Tracheal epithelial cell (primary cell): ENCODE measurements around the gene ANKHD1. TPM values are rescaled to one million over a fixed set of nuclear protein-coding genes. Genes with fewer than 3 reads are reported as not detected.

ENCODE experiments used
- total RNA-seq: library from RNA; depleted of rRNA; stranded (reverse); fragments of >200 nt; gene quantifications from 2 replicates; pipeline ENCODE4 v1.2.1, GENCODE V29; 2014

The ANKHD1 gene, protein sequence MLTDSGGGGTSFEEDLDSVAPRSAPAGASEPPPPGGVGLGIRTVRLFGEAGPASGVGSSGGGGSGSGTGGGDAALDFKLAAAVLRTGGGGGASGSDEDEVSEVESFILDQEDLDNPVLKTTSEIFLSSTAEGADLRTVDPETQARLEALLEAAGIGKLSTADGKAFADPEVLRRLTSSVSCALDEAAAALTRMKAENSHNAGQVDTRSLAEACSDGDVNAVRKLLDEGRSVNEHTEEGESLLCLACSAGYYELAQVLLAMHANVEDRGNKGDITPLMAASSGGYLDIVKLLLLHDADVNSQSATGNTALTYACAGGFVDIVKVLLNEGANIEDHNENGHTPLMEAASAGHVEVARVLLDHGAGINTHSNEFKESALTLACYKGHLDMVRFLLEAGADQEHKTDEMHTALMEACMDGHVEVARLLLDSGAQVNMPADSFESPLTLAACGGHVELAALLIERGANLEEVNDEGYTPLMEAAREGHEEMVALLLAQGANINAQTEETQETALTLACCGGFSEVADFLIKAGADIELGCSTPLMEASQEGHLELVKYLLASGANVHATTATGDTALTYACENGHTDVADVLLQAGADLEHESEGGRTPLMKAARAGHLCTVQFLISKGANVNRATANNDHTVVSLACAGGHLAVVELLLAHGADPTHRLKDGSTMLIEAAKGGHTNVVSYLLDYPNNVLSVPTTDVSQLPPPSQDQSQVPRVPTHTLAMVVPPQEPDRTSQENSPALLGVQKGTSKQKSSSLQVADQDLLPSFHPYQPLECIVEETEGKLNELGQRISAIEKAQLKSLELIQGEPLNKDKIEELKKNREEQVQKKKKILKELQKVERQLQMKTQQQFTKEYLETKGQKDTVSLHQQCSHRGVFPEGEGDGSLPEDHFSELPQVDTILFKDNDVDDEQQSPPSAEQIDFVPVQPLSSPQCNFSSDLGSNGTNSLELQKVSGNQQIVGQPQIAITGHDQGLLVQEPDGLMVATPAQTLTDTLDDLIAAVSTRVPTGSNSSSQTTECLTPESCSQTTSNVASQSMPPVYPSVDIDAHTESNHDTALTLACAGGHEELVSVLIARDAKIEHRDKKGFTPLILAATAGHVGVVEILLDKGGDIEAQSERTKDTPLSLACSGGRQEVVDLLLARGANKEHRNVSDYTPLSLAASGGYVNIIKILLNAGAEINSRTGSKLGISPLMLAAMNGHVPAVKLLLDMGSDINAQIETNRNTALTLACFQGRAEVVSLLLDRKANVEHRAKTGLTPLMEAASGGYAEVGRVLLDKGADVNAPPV (N-terminal part only)
- 47.5 and 52.4 TPM in 2 replicates for total RNA-seq

DNA sequence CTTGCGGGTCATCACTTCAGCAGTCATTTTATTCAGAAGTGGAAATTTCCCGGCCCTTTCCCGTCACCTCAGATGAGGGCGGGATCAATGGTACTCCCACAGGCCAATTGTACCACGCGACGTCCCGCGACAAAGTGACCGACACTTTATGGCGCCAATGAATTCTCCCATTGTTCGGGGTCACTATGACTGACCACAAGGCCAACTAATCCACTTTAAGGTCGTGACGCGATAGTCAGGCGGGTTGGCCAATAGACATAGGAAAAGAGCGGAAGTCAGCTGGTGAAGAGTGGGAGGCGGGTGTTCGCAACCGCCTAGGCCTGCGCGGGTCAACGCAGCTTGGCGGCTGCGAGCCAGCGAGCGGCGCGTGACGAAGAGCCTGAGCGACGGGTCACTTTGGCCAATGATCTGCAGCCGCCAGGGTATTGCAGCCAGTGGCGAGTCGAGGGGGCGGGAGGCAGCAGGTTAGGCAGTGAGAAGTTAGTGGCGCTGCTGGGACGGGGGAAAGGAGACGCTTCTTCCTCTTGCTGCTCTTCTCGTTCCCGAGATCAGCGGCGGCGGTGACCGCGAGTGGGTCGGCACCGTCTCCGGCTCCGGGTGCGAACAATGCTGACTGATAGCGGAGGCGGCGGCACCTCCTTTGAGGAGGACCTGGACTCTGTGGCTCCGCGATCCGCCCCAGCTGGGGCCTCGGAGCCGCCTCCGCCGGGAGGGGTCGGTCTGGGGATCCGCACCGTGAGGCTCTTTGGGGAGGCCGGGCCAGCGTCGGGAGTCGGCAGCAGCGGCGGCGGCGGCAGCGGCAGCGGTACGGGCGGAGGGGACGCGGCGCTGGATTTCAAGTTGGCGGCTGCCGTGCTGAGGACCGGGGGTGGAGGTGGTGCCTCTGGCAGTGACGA is at the start of gene ANKHD1:
TSS of gene ANKHD1 (plus strand) at position 472 of the 896 bp plus-strand sequence. CDS start at position 607, 135 bp downstream.

DNA sequence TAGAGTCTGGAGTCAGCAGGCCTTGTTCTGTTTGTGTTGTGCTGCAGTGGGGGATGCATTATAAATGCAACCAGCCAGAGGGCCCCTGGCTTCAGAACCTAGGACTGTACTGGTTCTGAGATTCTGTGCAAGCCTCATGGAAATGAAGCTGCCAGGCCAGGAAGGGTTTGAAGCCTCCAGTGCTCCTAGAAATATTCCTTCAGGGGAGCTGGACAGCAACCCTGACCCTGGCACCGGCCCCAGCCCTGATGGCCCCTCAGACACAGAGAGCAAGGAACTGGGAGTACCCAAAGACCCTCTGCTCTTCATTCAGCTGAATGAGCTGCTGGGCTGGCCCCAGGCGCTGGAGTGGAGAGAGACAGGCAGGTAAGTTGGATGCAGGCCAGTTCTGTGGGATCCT is 41.5 kb upstream of the ANKHD1 start, which contains the start of gene SLC4A9:
TSS of gene SLC4A9 (plus strand) at position 94 of the 400 bp plus-strand sequence. CDS start at position 137, 43 bp downstream.

DNA sequence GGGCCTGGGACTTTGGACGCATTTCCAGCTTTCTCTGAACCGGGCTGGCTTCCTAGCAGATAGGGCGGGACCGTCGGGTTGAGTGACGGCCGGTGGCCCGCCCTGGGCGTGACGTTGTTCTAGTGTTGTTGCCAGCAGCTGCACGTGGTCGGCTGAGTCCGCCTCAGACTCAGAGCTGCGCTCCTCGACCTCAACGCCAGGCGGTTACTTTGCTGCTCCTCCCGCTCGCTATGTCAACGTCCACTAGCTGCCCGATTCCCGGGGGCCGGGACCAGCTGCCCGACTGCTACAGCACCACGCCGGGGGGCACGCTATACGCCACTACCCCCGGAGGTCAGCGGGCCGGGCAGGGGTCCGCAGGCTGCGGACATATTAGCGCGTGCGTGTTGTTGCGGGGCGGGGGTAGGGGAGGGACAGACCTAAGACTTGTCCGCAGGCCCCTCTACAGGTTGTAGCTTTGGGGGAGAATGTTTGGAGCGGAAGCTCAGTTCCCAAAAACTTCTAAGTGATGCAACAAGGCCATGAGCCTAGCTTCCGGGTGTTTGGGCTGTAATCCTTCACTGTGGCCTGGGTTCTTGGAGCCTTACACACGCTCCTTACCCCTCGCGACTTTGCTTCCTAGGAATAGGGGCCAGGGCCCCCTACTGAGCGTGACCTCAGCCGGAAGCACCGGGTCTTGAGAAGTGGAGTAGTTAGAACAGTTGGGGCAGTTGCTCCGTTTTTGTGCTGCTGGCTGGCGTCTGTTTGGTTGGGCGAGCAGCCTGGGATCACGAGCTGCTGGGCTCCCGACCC is 146.1 kb downstream of the ANKHD1 start, which contains the start of gene EIF4EBP3:
TSS of gene EIF4EBP3 (plus strand) at position 155 of the 792 bp plus-strand sequence. CDS start at position 231, 76 bp downstream.

DNA sequence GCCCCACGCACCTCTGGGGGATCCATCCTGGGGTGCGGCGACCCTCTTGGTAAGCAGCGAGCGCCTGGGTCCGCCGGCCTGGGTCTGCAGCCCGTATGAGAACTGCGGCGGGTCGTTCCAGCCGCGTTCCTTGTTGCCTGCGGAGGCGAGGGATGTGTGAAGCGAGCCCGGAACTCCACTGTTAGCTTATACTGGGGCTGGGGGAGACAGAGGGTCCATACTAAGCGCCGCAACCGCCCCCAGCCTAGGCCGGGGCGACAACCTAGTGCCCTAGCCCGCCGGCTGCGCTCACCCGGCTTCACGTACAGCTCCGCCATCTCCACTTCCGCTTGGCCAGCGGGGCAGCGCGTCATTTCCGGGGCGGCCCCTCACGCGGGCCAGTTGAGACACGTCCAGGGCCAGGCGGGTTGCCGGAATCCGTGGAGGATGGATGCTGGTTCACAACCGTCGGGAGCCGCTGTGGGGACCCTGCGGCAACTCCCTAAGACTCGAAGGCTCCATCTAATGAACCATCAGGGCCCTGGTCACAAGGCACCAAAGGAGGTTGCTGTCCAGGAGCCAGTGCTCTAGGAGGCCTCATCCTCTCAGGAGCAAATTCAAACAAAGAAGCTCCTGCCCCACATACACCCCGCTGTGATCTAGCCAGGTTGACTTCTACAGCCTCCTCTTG is 155.6 kb downstream of the ANKHD1 start, which contains the start of gene SRA1:
TSS of gene SRA1 (minus strand) at position 338 of the 670 bp plus-strand sequence. CDS start at position 317, 21 bp downstream.

DNA sequence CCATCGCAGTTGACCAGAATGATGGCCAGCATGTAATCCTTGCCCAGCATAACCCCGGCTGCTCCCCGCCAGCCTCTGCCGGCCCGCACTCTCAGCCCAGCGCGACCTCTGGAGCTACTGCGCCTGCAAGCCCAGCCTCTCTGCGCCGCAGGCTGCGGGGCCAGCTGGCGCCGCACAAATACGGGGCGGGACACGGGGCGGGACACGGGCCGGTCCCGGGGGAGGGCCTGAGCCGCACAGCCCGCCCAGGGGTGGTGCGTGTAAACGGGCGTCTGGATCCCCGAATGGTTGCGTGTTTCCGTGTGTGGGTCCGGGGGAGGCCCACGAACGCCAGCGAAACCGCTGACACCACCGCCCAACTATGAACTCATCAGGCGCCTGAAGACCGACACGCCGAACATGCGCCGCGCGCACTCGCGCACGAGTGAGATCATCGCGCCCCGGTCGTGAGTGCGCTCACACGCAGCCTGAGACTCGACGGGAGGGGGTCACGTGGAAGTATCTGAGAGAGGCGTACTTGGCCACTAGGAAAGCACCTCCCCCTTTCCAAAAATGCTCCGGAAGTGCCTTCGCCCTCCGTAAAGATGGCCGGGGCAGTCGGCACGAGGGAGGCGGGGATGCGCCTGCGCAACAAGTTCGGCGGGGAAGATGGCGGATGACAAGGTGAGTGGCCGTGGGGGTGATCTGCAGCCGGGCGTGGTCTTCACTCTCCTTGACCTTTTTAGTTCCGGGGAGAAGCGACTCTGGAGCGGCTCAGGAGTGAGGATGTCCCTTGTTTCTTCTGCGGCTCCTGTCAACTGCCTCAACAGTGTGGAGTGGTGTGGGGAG is 162.8 kb downstream of the ANKHD1 start, which contains the start of the genes APBB3 and SLC35A4:
TSS of gene APBB3 (minus strand) at position 403 of the 828 bp plus-strand sequence. CDS start at position 50, 353 bp downstream.
TSS of gene SLC35A4 (plus strand) at position 633 of the 828 bp plus-strand sequence. CDS start 2,342 bp downstream, outside the sequence.

Other genes with a start within 250 kb of the ANKHD1 start
- 19.3 and 52.4 TPM in 2 replicates for gene CYSTM1, start 226.6 kb upstream of the ANKHD1 start, total RNA-seq
- gene PFDN1, start 98.7 kb upstream of the ANKHD1 start, total RNA-seq: 46.5 and 63.9 TPM in 2 replicates
- gene HBEGF, start 55.2 kb upstream of the ANKHD1 start, total RNA-seq: 26.9 and 66.3 TPM in 2 replicates
- gene SLC4A9, start 41.6 kb upstream of the ANKHD1 start, total RNA-seq: 0.21 TPM in 1 of 2 replicates, not detected in the other
- gene EIF4EBP3, start 145.8 kb downstream of the ANKHD1 start, total RNA-seq: 0.85 and 4.3 TPM in 2 replicates
- gene SRA1, start 155.6 kb downstream of the ANKHD1 start, total RNA-seq: 16.4 and 34.5 TPM in 2 replicates
- 3.2 and 6.0 TPM in 2 replicates for gene APBB3, start 162.8 kb downstream of the ANKHD1 start, total RNA-seq
- 10.4 and 16.9 TPM in 2 replicates for gene SLC35A4, start 163.0 kb downstream of the ANKHD1 start, total RNA-seq
- 1.4 and 6.8 TPM in 2 replicates for gene CD14, start 231.3 kb downstream of the ANKHD1 start, total RNA-seq
- 9.9 and 26.2 TPM in 2 replicates for gene TMCO6, start 237.6 kb downstream of the ANKHD1 start, total RNA-seq
- 26.5 and 27.9 TPM in 2 replicates for gene NDUFA2, start 245.8 kb downstream of the ANKHD1 start, total RNA-seq
- gene IK, start 246.0 kb downstream of the ANKHD1 start, total RNA-seq: 62.4 and 66.5 TPM in 2 replicates